Measurements from ENCODE around the gene MELTF. TPM values are rescaled to one million over a fixed set of nuclear protein-coding genes. Genes with fewer than 3 reads are reported as not detected.

The MELTF gene
- total RNA-seq, 2 donors from 2014 or later = 15.7 to 31.2 TPM

- intact Hi-C loops (cut with DNase I) = no loop called here
- Histone ChIP-seq H3K9ac (ENCODE audit: low read depth in 2 of 2, low read length in 2 of 2) (no peak overlapping the region), H3K27me3 (no peaks in the 10 kb centered on the region), H3K27ac (no peak overlapping the region), H3K9me3 (no peaks in the 10 kb centered on the region), H3K4me3 (peak overlapping the region; percentile 78), H3K4me1 (peaks cover 9% of the 10 kb centered on the region), H3K36me3 (no peaks in the 10 kb centered on the region)
- DNase-seq = no peak
- TF ChIP-seq, protein P1, sequence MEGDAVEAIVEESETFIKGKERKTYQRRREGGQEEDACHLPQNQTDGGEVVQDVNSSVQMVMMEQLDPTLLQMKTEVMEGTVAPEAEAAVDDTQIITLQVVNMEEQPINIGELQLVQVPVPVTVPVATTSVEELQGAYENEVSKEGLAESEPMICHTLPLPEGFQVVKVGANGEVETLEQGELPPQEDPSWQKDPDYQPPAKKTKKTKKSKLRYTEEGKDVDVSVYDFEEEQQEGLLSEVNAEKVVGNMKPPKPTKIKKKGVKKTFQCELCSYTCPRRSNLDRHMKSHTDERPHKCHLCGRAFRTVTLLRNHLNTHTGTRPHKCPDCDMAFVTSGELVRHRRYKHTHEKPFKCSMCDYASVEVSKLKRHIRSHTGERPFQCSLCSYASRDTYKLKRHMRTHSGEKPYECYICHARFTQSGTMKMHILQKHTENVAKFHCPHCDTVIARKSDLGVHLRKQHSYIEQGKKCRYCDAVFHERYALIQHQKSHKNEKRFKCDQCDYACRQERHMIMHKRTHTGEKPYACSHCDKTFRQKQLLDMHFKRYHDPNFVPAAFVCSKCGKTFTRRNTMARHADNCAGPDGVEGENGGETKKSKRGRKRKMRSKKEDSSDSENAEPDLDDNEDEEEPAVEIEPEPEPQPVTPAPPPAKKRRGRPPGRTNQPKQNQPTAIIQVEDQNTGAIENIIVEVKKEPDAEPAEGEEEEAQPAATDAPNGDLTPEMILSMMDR (IDR thresholded peaks at IDR 0.05) = no peak
Measured at GRCh38 chr3:196966526-196967401, 62.9 kb downstream of the MELTF start.

GRCh38 chr3:196965804-196966173 is 63.8 kb downstream of the MELTF start:
- no peak for DNase-seq
- no peak overlapping the region for H3K9ac ChIP-seq (ENCODE audit: low read depth in 2 of 2, low read length in 2 of 2)
- peaks cover 13% of the 10 kb centered on the region for H3K4me1 ChIP-seq
- H3K27me3 ChIP-seq = no peaks in the 10 kb centered on the region
- TF ChIP-seq, protein P1 (IDR thresholded peaks at IDR 0.05) = no peak
- intact Hi-C loops (cut with DNase I) = no loop called here
- no peaks in the 10 kb centered on the region for H3K9me3 ChIP-seq
- peak overlapping the region; percentile 3 for H3K4me3 ChIP-seq
- H3K27ac ChIP-seq = no peak overlapping the region
- no peaks in the 10 kb centered on the region for H3K36me3 ChIP-seq

DNA sequence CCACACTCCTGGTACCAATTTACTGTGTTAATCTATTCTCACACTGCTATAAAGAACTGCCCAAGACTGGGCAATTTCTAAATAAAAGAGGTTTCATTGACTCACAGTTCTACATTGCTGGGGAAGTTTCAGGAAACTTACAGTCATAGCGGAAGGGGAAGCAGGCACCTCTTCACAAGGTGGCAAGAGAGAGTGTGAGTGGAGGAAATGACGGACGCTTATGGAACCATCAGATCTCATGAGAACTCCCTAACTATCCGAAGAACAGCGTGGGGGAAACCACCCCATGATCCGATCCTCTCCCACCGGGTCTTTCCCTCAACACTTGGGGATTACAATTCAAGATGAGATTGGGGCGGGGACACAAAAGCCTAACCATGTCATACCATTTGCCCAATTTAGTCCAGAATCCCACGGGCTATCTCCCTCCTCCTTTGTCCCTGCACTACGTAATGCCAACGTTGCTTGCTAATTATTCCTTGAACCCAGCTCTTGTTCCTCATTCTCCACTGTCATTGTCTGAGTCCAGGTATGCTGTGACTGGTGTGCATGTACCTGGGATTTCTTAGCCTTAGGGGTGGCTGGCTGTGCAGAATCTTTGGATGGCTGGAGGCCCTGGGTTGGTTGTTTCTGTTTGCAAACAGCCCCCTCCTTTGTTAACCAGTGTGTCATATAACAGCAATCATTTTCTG is 64.4 kb downstream of the MELTF start:
- peaks cover 13% of the 10 kb centered on the region for H3K4me1 ChIP-seq
- TF ChIP-seq, protein P1 (IDR thresholded peaks at IDR 0.05) = no peak

GRCh38 chr3:196963631-196963953 is 66.0 kb downstream of the MELTF start:
- Histone ChIP-seq H3K27me3 (no peaks in the 10 kb centered on the region), H3K27ac (peak overlapping the region; percentile 93), H3K9me3 (no peaks in the 10 kb centered on the region), H3K4me1 (peaks cover 13% of the 10 kb centered on the region), H3K9ac (ENCODE audit: low read depth in 2 of 2, low read length in 2 of 2) (peak overlapping the region in 1 of 2 donors; percentile 23), H3K36me3 (no peaks in the 10 kb centered on the region), H3K4me3 (no peak overlapping the region)
- TF ChIP-seq, protein P1 (IDR thresholded peaks at IDR 0.05) = no peak
- DNase-seq = no peak
- intact Hi-C loops (cut with DNase I) = no loop called here

More for the DNA sequence above, 64.4 kb downstream of the MELTF start:
- H3K27ac ChIP-seq = peak overlapping the region; percentile 23
- H3K9me3 ChIP-seq = no peaks in the 10 kb centered on the region
- no peaks in the 10 kb centered on the region for H3K36me3 ChIP-seq
- H3K27me3 ChIP-seq = no peaks in the 10 kb centered on the region
- DNase-seq = no peak
- intact Hi-C loops (cut with DNase I) = no loop called here
- peak overlapping the region; percentile 3 for H3K4me3 ChIP-seq
- no peak overlapping the region for H3K9ac ChIP-seq (ENCODE audit: low read depth in 2 of 2, low read length in 2 of 2)

DNA sequence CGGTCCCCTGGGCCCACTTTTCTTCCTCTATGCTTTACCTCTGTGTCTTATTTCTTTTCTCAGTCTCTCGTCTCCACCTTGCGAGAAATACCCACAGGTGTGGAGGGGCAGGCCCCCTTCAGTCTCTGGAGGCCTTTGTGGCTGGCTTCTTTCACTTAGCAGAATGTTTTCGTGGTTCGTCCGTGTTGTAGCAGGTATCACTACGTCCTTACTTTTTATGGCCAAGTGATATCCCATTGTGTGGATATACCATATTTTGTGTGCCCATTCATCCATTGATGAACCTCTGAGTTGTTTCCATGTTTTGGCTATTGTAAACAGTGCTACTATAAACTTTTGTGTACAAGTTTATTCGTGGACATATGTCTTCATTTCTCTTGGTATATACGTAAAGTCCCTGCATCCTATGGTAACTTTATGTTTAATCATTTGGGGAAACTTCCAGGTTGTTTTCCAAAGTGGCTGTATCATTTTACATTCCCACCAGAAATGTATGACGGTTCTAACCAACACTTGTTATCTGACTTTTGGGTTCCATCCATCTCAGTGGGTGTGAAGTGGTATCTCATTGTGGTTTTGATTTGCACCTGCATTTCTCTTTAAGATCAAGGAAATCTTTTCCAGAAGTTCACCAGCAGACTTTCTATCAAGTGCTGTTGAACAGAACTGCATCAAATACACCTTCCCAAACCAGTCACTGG is 66.5 kb downstream of the MELTF start:
- Histone ChIP-seq H3K9me3 (no peaks in the 10 kb centered on the region), H3K9ac (ENCODE audit: low read depth in 2 of 2, low read length in 2 of 2) (peak overlapping the region in 1 of 2 donors; percentile 23), H3K27me3 (no peaks in the 10 kb centered on the region), H3K27ac (peak overlapping the region; percentile 93), H3K36me3 (no peaks in the 10 kb centered on the region), H3K4me1 (peaks cover 13% of the 10 kb centered on the region), H3K4me3 (no peak overlapping the region)
- DNase-seq = peak; percentile 9
- intact Hi-C loops (cut with DNase I) = no loop called here
- TF ChIP-seq, protein P1 (IDR thresholded peaks at IDR 0.05) = no peak

All from colonic mucosa (tissue), 4 donors.